SHP77 (cell line): ENCODE measurements around the gene NINL.
"Not testable (repeated sequence)": the region's sequence is repeated elsewhere in the genome, so short reads cannot be mapped to it uniquely, and the experiment has no call there.

Experiments
- DNase-seq, 2 experiments: peaks; one replicate each; lab custom pipeline; 2025; lab: John Stamatoyannopoulos, UW

Gene NINL

GRCh38 chr20:25584905-25585704 lies at the start of gene NINL:
Gene NINL, minus strand, starts transcription at chr20:25585531. Its CDS starts 58,944 bp downstream, at chr20:25526587.
- peak; percentile 67 to 85 for DNase-seq

GRCh38 chr20:25632940-25633790 lies 47.8 kb upstream of the NINL start:
- DNase-seq: no peak

GRCh38 chr20:25630615-25631014 lies 45.3 kb upstream of the NINL start:
- not testable (repeated sequence) for DNase-seq

- no peak for DNase-seq
Observed at GRCh38 chr20:25629816-25630499, 44.6 kb upstream of the NINL start.

- DNase-seq: no peak
Observed at GRCh38 chr20:25626779-25627178, 41.4 kb upstream of the NINL start.

GRCh38 chr20:25624500-25624939 lies 39.2 kb upstream of the NINL start:
- peak in 1 of 2 experiments; percentile 38 for DNase-seq

GRCh38 chr20:25623736-25624499 lies 38.6 kb upstream of the NINL start, which contains the start of gene NANP:
Gene NANP, minus strand, starts transcription at chr20:25624014. Its CDS starts 66 bp downstream, at chr20:25623948.
- DNase-seq: peak; percentile 99

GRCh38 chr20:25623225-25623735 lies 37.9 kb upstream of the NINL start:
- peak; percentile 11 to 46 for DNase-seq

GRCh38 chr20:25622450-25623224 lies 37.3 kb upstream of the NINL start:
- no peak for DNase-seq

GRCh38 chr20:25622049-25622448 lies 36.7 kb upstream of the NINL start:
- DNase-seq: no peak

GRCh38 chr20:25619514-25619913 lies 34.2 kb upstream of the NINL start:
- no peak for DNase-seq

- no peak for DNase-seq
Observed at GRCh38 chr20:25608774-25609173, 23.4 kb upstream of the NINL start.

- DNase-seq: no peak
Observed at GRCh38 chr20:25606094-25606695, 20.9 kb upstream of the NINL start.

- DNase-seq: no peak
Observed at GRCh38 chr20:25605148-25605547, 19.8 kb upstream of the NINL start.

GRCh38 chr20:25604611-25605010 lies 19.3 kb upstream of the NINL start:
- DNase-seq: no peak

GRCh38 chr20:25602914-25603309 lies 17.6 kb upstream of the NINL start:
- DNase-seq: not testable (repeated sequence)

GRCh38 chr20:25602191-25602913 lies 17.0 kb upstream of the NINL start:
- DNase-seq: not testable (repeated sequence)

- no peak for DNase-seq
Observed at GRCh38 chr20:25601659-25602058, 16.3 kb upstream of the NINL start.

- DNase-seq: no peak
Observed at GRCh38 chr20:25600632-25601031, 15.3 kb upstream of the NINL start.
